IPS DF 6.9 (cell line): ENCODE data around the gene C6.

Experiments used
- DNase-seq: peaks from one replicate; pipeline ENCODE4 v3.0.0-alpha.2; 2013; ENCODE audit warnings: low read depth, low spot score
- H3K27ac ChIP-seq: one replicate; pipeline ENCODE4 v1.5.1; 2013; ENCODE audit warnings: low read length, control low read depth
- H3K27me3 ChIP-seq: 2 replicates; pipeline ENCODE4 v1.6.1; 2013; ENCODE audit warnings: mild to moderate bottlenecking, low read length; ENCODE audit not compliant: control insufficient read depth, insufficient read depth
- H3K36me3 ChIP-seq: 2 replicates; pipeline ENCODE4 v1.6.1; 2013; ENCODE audit warnings: low read length; ENCODE audit not compliant: control insufficient read depth, insufficient read depth
- H3K4me1 ChIP-seq: 2 replicates; pipeline ENCODE4 v1.6.1; 2013; ENCODE audit warnings: low read length; ENCODE audit not compliant: control insufficient read depth, insufficient read depth
- H3K4me3 ChIP-seq: 2 replicates; pipeline ENCODE4 v1.5.1; 2013; ENCODE audit warnings: mild to moderate bottlenecking, low read length
- H3K9me3 ChIP-seq: 2 replicates; pipeline ENCODE4 v1.6.1; 2013; ENCODE audit warnings: low read length, inconsistent platforms; ENCODE audit not compliant: control insufficient read depth, insufficient read depth
- WGBS: extraction: QIAGEN DNeasy Blood & Tissue Kit; methylation state at CpG from one replicate; pipeline ENCODE4 v1.1.7; 2013; ENCODE audit warnings: mixed read lengths, missing lambda C conversion rate; ENCODE audit not compliant: insufficient read length, insufficient coverage; 5-methylcytosine and 5-hydroxymethylcytosine counted together

Gene C6

DNA sequence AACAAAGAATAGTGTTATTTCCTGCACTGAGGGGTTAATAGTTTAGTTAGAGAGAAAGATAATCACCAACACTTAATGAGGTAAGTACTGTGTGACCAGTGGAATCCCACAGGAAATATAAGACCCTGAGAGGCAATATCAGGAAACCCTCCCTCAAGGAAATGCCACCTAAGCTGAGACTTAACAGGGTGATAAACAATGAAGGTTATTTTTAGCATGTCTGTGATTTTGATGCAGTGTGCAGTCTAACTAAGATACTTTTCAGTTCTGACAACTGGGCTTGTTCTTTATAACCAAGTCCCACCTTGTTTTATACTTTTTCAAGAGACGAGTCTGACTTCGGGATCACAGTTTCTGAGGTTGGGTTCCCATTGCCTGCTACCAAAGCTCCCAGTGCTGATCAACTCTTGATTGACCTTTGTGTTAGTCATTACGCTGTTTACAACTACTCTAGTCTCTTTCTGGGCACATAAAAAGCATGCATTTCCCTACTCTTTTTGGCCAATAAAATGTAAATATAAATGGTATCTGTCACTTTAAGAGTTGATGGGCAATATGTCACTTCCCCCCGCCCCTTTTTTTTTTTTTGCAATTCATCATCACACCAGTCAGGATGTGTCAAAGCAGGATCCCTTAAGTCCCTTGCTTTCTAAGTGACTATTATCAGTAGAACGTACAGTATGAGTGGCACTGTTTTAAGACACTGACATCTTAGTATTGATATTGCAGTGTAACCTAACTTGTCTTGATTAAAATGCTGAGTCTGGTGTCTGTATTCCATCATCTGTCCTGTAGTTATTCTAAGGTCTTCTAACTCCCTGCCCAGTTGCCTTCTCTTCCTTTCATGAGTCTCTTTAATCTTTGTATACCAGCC, 31.4 kb downstream of the C6 start:
- Histone ChIP-seq H3K36me3 (no peaks in the 10 kb centered on the region), H3K4me3 (no peak overlapping the region), H3K27ac (no peak overlapping the region), H3K9me3 (no peaks in the 10 kb centered on the region), H3K4me1 (no peaks in the 10 kb centered on the region), H3K27me3 (no peaks in the 10 kb centered on the region)
- no CpG with 5 or more reads among the region's 5 CpGs for WGBS
- no peak for DNase-seq

DNA sequence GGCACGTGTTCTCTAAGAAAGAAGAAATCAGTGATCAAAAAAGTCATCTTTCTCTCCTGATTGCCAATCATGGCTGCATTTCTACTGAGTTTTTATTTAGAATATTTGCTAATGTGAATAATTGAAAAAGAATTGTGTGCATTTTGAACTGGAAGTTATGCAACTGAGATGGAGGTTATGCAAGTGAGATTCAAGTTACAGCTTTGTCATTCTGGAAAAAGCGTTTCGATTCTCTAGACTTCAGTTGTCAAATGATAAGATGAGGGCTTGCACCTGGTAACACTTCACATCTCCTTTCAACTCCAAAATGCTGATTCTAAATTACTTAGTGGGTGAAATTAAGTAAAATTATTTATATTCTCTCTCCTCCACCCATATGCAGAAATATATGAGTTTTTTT, 36.4 kb downstream of the C6 start:
- no peak overlapping the region for H3K27ac ChIP-seq
- H3K4me3 ChIP-seq: no peak overlapping the region
- no peaks in the 10 kb centered on the region for H3K27me3 ChIP-seq
- no CpG with 5 or more reads among the region's 3 CpGs for WGBS
- H3K36me3 ChIP-seq: no peaks in the 10 kb centered on the region
- H3K4me1 ChIP-seq: no peaks in the 10 kb centered on the region
- no peak for DNase-seq
- H3K9me3 ChIP-seq: no peaks in the 10 kb centered on the region

DNA sequence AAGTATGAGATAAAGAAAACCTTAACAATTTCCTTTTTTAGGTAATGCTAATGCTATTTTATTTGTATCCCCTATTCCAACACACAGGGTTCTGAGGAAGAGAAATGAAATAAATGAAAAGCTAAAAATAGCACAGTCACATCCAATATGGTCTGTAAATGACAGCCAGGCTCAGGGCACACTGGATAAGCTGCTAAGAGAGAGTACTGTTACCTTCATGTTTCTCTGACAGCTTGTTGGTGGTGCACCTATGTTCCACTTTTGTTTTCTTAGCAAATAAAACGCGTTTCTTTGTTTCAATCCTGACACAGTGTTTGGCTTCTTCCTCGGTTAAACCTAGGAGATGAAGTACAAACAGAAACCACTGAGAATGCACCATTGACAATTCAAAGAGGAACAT, 41.3 kb downstream of the C6 start:
- DNase-seq: no peak
- no peaks in the 10 kb centered on the region for H3K27me3 ChIP-seq
- no peak overlapping the region for H3K4me3 ChIP-seq
- H3K9me3 ChIP-seq: no peaks in the 10 kb centered on the region
- H3K36me3 ChIP-seq: no peaks in the 10 kb centered on the region
- no peak overlapping the region for H3K27ac ChIP-seq
- no CpG with 5 or more reads among the region's 3 CpGs for WGBS
- H3K4me1 ChIP-seq: no peaks in the 10 kb centered on the region

DNA sequence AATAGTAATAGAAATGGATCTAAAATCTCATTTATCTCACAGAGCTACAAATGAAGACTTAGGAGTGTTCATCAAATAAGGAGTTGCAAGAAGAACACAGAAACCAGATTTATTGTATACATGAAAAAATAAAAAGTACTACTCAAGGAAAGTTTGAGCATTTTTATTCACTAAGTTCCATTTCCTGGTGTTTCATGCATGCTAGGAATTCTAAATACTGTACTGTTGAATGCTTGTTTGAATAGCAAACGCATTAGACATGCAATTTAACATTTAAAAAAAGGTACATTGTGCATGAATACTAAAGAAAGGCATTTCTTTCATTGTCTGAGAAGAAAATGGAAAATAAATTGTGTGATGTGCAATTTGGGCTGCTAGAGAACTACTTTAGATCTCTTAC, 52.1 kb downstream of the C6 start:
- no peaks in the 10 kb centered on the region for H3K27me3 ChIP-seq
- no peaks in the 10 kb centered on the region for H3K9me3 ChIP-seq
- no peaks in the 10 kb centered on the region for H3K36me3 ChIP-seq
- H3K27ac ChIP-seq: no peak overlapping the region
- no peak overlapping the region for H3K4me3 ChIP-seq
- no peak for DNase-seq
- WGBS: no CpG with 5 or more reads among the region's 1 CpG
- H3K4me1 ChIP-seq: no peaks in the 10 kb centered on the region

DNA sequence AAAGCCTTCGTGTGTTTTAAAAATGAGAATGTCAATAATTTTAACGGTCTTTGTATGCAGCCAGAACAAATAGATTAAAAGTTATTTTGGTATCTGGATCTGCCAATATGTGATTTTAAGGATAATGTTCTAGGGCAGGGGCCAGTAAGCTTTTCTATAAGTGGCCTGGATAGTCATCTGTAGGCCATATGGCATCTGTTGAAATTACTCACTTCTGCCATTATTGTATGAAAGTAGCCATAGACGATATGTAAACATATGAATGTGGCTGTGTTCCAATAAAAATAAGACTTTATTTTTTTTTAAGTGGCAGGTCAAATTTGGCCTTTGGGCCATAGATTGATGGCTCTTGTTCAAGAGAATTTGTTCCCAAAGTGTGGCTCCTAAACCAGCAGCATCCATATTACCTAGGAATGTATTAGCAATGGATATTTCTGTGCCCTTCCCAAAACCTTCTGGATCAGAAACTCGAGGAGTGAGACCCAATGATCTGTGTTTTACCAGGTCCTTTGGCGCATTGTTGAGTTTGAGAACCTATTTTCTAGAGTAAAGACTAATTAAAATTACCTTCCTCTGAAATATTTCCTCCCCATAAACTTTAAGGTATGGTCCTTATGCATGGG, 55.9 kb downstream of the C6 start:
- no peaks in the 10 kb centered on the region for H3K9me3 ChIP-seq
- no peaks in the 10 kb centered on the region for H3K36me3 ChIP-seq
- DNase-seq: no peak
- no peaks in the 10 kb centered on the region for H3K27me3 ChIP-seq
- H3K4me1 ChIP-seq: no peaks in the 10 kb centered on the region
- no peak overlapping the region for H3K4me3 ChIP-seq
- WGBS: no CpG with 5 or more reads among the region's 5 CpGs
- no peak overlapping the region for H3K27ac ChIP-seq

DNA sequence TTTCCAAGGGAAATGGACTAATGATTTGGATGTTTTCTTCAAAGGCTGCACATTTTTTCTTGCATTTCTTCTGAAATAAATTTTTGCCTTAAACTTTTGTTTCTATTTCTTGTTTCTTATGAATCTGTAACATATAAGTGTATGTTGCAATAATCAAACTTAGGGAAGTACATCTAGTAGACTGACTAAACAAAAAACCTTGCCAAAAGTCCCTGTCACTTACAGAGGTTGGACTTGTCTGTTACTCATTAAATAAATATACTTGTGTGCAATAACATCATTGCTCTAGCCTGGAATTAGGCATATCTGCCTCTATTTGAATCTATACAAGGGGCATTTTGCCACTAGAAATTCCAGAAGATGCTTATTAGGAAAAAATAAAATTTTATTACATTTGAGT, 56.6 kb downstream of the C6 start:
- Histone ChIP-seq H3K27ac (no peak overlapping the region), H3K27me3 (no peaks in the 10 kb centered on the region), H3K36me3 (no peaks in the 10 kb centered on the region), H3K4me1 (no peaks in the 10 kb centered on the region), H3K9me3 (no peaks in the 10 kb centered on the region), H3K4me3 (no peak overlapping the region)
- no peak for DNase-seq

DNA sequence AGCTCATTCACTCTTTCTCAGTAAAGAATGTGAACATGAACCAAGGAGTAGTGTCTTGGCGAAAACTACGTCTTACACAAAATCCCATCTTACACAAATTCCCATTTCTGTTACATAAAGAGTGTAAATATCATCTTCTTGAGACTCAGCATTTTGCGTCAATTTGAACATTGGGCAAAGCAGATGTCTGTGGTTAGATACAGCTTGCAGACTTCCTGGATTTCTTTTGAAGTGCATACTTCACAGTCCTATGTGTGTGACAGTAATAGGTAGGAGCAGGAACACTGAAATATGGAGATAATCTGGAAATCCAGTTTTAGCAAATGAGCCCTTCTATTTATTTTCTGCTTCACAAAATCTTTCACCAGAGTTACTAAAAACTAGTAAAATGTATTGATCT, 58.8 kb downstream of the C6 start:
- Histone ChIP-seq H3K9me3 (no peaks in the 10 kb centered on the region), H3K4me3 (no peak overlapping the region), H3K4me1 (no peaks in the 10 kb centered on the region), H3K27me3 (no peaks in the 10 kb centered on the region), H3K36me3 (no peaks in the 10 kb centered on the region), H3K27ac (no peak overlapping the region)
- WGBS: no CpG with 5 or more reads among the region's 3 CpGs
- DNase-seq: no peak

DNA sequence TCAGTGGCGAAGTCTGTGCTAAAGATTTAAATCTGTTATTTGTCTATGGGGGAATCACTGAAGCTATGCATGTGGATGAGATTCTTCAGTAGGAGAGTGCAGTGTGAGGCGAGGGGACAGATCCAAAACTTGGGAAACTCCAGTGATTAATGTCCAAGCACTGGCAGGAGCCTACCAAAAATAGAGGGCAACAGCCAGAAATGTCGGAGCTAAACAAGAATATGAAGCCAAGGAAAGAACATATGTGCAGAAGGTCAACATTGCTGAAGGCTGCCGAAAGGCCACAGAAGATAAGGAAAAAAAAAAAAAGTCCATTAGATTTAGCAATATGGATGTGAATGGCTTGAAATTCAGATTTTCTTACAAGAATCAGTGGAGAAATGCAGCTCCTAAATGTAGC, 61.8 kb downstream of the C6 start:
- Histone ChIP-seq H3K27me3 (no peaks in the 10 kb centered on the region), H3K4me3 (no peak overlapping the region)
- WGBS: no CpG with 5 or more reads among the region's 4 CpGs

DNA sequence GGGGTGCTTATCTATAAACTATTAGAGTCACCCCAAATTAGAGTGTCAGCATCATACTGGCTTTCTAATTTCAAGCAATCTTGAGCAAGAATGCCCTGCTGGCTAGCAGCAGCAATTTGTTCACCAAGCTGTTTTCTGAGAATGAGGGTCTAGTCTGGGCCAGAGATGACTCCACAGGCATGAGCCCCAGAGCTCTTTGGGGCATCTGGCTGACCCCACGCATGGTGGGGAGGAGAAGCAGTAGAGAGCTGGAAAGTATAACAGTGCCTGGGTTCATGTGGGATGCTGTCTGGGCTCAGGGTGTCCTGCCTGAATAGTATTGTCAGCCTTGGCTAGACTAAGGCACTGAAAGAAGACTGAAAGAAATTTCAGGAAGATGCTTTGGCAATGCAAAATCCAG, 64.9 kb downstream of the C6 start:
- H3K27me3 ChIP-seq: no peaks in the 10 kb centered on the region
- H3K4me1 ChIP-seq: no peaks in the 10 kb centered on the region
- H3K9me3 ChIP-seq: no peaks in the 10 kb centered on the region
- H3K27ac ChIP-seq: no peak overlapping the region
- no CpG with 5 or more reads among the region's 1 CpG for WGBS
- no peaks in the 10 kb centered on the region for H3K36me3 ChIP-seq
- DNase-seq: no peak
- H3K4me3 ChIP-seq: no peak overlapping the region

More for the DNA sequence above, 61.8 kb downstream of the C6 start:
- Histone ChIP-seq H3K36me3 (no peaks in the 10 kb centered on the region), H3K9me3 (no peaks in the 10 kb centered on the region), H3K27ac (no peak overlapping the region), H3K4me1 (no peaks in the 10 kb centered on the region)
- DNase-seq: no peak

DNA sequence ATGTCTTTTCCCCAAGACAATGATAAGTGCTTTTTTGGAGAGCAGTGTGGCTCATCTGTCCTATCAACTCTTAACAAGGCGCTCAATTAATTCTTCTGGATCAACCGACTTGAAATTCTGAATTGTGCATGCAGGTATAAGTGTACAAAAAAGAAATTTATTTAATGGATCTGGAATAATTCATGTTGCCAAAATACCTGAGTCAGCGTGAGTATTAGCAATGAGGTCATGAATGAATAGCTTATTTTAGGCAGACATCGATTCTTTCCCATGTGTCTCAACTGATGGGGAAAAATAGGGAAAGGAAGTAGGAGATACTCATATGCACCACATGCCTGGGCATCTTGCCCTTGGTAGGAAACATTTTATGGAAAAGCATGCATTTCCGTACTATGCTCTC, 68.0 kb downstream of the C6 start:
- H3K4me1 ChIP-seq: no peaks in the 10 kb centered on the region
- no peak overlapping the region for H3K27ac ChIP-seq
- no CpG with 5 or more reads among the region's 5 CpGs for WGBS

More for the DNA sequence above, 68.0 kb downstream of the C6 start:
- Histone ChIP-seq H3K27me3 (no peaks in the 10 kb centered on the region), H3K9me3 (no peaks in the 10 kb centered on the region), H3K36me3 (no peaks in the 10 kb centered on the region), H3K4me3 (no peak overlapping the region)
- no peak for DNase-seq
